ENCODE results near the gene LRPAP1. TPM values are rescaled to one million over a fixed set of nuclear protein-coding genes. Genes with fewer than 3 reads are reported as not detected.

LRPAP1 gene
- total and polyA plus RNA-seq, 2 experiments from 2014 or later, result 63.0 to 82.5 TPM

- H3K27ac Mint-ChIP-seq, result no peak overlapping the region
- no peak overlapping the region for H2AFZ ChIP-seq
- TF ChIP-seq ZNF331 (CRISPR knock-in tag; IDR thresholded peaks at IDR 0.05; ENCODE audit: low read depth) (no peak), ZNF462 (CRISPR knock-in tag; IDR thresholded peaks at IDR 0.05) (no peak), CREB1 (CRISPR knock-in tag; IDR thresholded peaks at IDR 0.05; ENCODE audit: low read depth) (no peak), CTCF (conservative IDR thresholded peaks at IDR 0.05; ENCODE audit: low read depth in 2 of 2) (no peak), ETS1 (IDR thresholded peaks at IDR 0.05) (no peak), NANOG (IDR thresholded peaks at IDR 0.05; ENCODE audit: borderline replicate concordance) (no peak), EZH2 (IDR thresholded peaks at IDR 0.05; ENCODE audit: low read depth, unreplicated experiment) (no peak), ZNF114 (CRISPR knock-in tag; IDR thresholded peaks at IDR 0.05) (no peak), JUNB (IDR thresholded peaks at IDR 0.05; ENCODE audit: unreplicated experiment) (no peak), POLR2AphosphoS5 (IDR thresholded peaks at IDR 0.05; ENCODE audit: low read depth) (no peak), STAT1 (IDR thresholded peaks at IDR 0.05; ENCODE audit: unreplicated experiment) (no peak), EZH2phosphoT487 (IDR thresholded peaks at IDR 0.05; ENCODE audit: unreplicated experiment) (no peak), REST (IDR thresholded peaks at IDR 0.05; ENCODE audit: unreplicated experiment) (no peak)
- no peak overlapping the region for H3K4me3 Mint-ChIP-seq
- H3K9me2 ChIP-seq (ENCODE audit: insufficient read depth), result no peaks in the 10 kb centered on the region
- H3K27me3 Mint-ChIP-seq (ENCODE audit: insufficient read depth, low read depth, poor library complexity), result peaks cover 5% of the 10 kb centered on the region
- peaks cover 15% of the 10 kb centered on the region for H4K20me1 ChIP-seq (replicated peaks; ENCODE audit: insufficient read depth)
- H3K4me2 ChIP-seq, result no peak overlapping the region
- no peaks in the 10 kb centered on the region for H3K9me3 Mint-ChIP-seq
- H3K4me3 ChIP-seq, result no peak overlapping the region
- ATAC-seq (no peak), DNase-seq (ENCODE audit: low spot score) (no peak)
- H3K79me2 ChIP-seq (replicated peaks; ENCODE audit: insufficient read depth), result peaks cover 15% of the 10 kb centered on the region
- peaks cover 39% of the 10 kb centered on the region for H3K36me3 Mint-ChIP-seq (ENCODE audit: low read depth)
- H3K4me1 Mint-ChIP-seq, result peaks cover 8% of the 10 kb centered on the region
- H3K27ac ChIP-seq (ENCODE audit: low read depth), result no peak overlapping the region
- peaks cover 18% of the 10 kb centered on the region; the same call in 1 of the 2 replicates for H3K36me3 ChIP-seq (ENCODE audit: insufficient read depth)
- no peaks in the 10 kb centered on the region for H3K4me1 ChIP-seq (ENCODE audit: insufficient read depth)
- H3F3A ChIP-seq (replicated peaks; ENCODE audit: low read depth), result no peaks in the 10 kb centered on the region
- H3K27me3 ChIP-seq (ENCODE audit: insufficient read depth), result no peaks in the 10 kb centered on the region
Observed at GRCh38 chr4:3523628-3524221, 8.5 kb downstream of the LRPAP1 start.
